K562 (cell line): Measurements from ENCODE around the gene ZNHIT3. TPM values are rescaled to one million over a fixed set of nuclear protein-coding genes. Genes with fewer than 3 reads are reported as not detected.

Experiments used
- ATF1 ChIP-seq, 2 experiments: fragments of 450-650 bp in 1 of 2; IDR thresholded peaks; 2 replicates each; pipeline ENCODE4 v1.6.1; 2016; ENCODE audit warnings: missing compliant biosample characterization in 1 of 2, missing genetic modification characterization in 1 of 2
- CREM ChIP-seq: IDR thresholded peaks from 2 replicates; pipeline ENCODE4 v1.6.1; 2014; ENCODE audit warnings: antibody characterized with exemption, low read depth
- ETV1 ChIP-seq: fragments of 450-650 bp; conservative IDR thresholded peaks from 2 replicates; pipeline ENCODE4 v1.6.1; 2016; ENCODE audit warnings: missing genetic modification characterization, control low read depth, low read depth, missing compliant biosample characterization
- GABPB2 ChIP-seq: fragments of 250-450 bp; sonication (Bioruptor Pico); conservative IDR thresholded peaks from 2 replicates; pipeline ENCODE4 v1.5.1; 2021; ENCODE audit warnings: mild to moderate bottlenecking
- PHF8 ChIP-seq: fragments of 200-600 bp; sonication (generic); IDR thresholded peaks from 2 replicates; pipeline ENCODE4 v1.6.1; 2012; ENCODE audit warnings: mixed run types, mild to moderate bottlenecking, inconsistent platforms, low read length, moderate library complexity, borderline replicate concordance
- PTRF ChIP-seq: fragments of 450-650 bp; IDR thresholded peaks from 2 replicates; pipeline ENCODE4 v1.6.1; 2016; ENCODE audit warnings: mild to moderate bottlenecking, missing genetic modification characterization, missing compliant biosample characterization
- SOX6 ChIP-seq: fragments of 450-650 bp; IDR thresholded peaks from 2 replicates; pipeline ENCODE4 v1.6.1; 2014; ENCODE audit warnings: mild to moderate bottlenecking
- SUPT5H ChIP-seq: fragments of 450-650 bp; IDR thresholded peaks from 2 replicates; pipeline ENCODE4 v1.6.1; 2016
- ZNF232 ChIP-seq: sonication (generic); formaldehyde crosslinking; IDR thresholded peaks from 2 replicates; pipeline ENCODE4 v1.8.0; 2022; ENCODE audit warnings: mild to moderate bottlenecking, missing genetic modification reagents
- polyA plus RNA-seq, 8 experiments: library from polyadenylated mRNA; depleted of rRNA in 4 of 8; stranded (reverse) in 5 of 8; unstranded in 3 of 8; fragments of >200 nt; fragmentation: Nextera tagmentation in 2 of 8; fragmentation: Illumina TruSeq in 1 of 8; extraction: Ambion mirVana in 2 of 8; extraction: Trizol in 1 of 8; gene quantifications; 2 replicates each; pipeline versions ENCODE4 v1.2.1 to v1.2.3, GENCODE V29; 2011 to 2014; ENCODE audit warnings: inconsistent platforms in 1 of 8, missing spikeins in 1 of 8
- total RNA-seq, 7 experiments: library from RNA; depleted of rRNA in 6 of 7; stranded (reverse); fragments of >200 nt in 6 of 7; fragmentation: Illumina TruSeq in 2 of 7; extraction: Trizol in 2 of 7; gene quantifications; 2 replicates each; pipeline versions ENCODE4 v1.2.1 to v1.2.3, GENCODE V29; 2011 to 2021; ENCODE audit warnings: low replicate concordance in 1 of 7
- TF ChIP-seq, protein P1 (sequence below), 2 experiments: fragments of 450-650 bp in 1 of 2; sonication (generic) in 1 of 2; formaldehyde crosslinking in 1 of 2; IDR thresholded peaks; 2 replicates each; pipeline versions ENCODE4 v1.7.1 to v1.9.0; 2016 to 2022; ENCODE audit warnings: inconsistent platforms in 1 of 2, mild to moderate bottlenecking in 1 of 2, missing genetic modification reagents in 1 of 2
- TF ChIP-seq, protein P2 (sequence below), 2 experiments: IDR thresholded peaks; 2 replicates each; pipeline ENCODE4 v1.6.1; 2011; ENCODE audit warnings: borderline replicate concordance in 1 of 2, control low read depth in 1 of 2, low read depth in 1 of 2, low read length in 1 of 2, mild to moderate bottlenecking in 1 of 2, mixed read lengths in 1 of 2, moderate library complexity in 1 of 2; ENCODE audit not compliant: insufficient read depth in 1 of 2, insufficient read length in 1 of 2, poor library complexity in 1 of 2, severe bottlenecking in 1 of 2; ENCODE audit errors: extremely low read depth in 1 of 2
- TF ChIP-seq, protein P3 (sequence below): fragments of 450-650 bp; formaldehyde crosslinking; IDR thresholded peaks from 2 replicates; pipeline ENCODE4 v1.4.0; 2020; ENCODE audit warnings: mild to moderate bottlenecking, mixed read lengths

The ZNHIT3 gene
- total and polyA plus RNA-seq, 9 of the 15 experiments (the other 6 are each of a cell fraction or from before 2014, with no cell fraction given): 45.0 to 300 (median 88.4) TPM

GRCh38 chr17:36544307-36545076, 58.0 kb downstream of the ZNHIT3 start, which contains the start of gene GGNBP2 (continued):
- TF ChIP-seq, protein P1, sequence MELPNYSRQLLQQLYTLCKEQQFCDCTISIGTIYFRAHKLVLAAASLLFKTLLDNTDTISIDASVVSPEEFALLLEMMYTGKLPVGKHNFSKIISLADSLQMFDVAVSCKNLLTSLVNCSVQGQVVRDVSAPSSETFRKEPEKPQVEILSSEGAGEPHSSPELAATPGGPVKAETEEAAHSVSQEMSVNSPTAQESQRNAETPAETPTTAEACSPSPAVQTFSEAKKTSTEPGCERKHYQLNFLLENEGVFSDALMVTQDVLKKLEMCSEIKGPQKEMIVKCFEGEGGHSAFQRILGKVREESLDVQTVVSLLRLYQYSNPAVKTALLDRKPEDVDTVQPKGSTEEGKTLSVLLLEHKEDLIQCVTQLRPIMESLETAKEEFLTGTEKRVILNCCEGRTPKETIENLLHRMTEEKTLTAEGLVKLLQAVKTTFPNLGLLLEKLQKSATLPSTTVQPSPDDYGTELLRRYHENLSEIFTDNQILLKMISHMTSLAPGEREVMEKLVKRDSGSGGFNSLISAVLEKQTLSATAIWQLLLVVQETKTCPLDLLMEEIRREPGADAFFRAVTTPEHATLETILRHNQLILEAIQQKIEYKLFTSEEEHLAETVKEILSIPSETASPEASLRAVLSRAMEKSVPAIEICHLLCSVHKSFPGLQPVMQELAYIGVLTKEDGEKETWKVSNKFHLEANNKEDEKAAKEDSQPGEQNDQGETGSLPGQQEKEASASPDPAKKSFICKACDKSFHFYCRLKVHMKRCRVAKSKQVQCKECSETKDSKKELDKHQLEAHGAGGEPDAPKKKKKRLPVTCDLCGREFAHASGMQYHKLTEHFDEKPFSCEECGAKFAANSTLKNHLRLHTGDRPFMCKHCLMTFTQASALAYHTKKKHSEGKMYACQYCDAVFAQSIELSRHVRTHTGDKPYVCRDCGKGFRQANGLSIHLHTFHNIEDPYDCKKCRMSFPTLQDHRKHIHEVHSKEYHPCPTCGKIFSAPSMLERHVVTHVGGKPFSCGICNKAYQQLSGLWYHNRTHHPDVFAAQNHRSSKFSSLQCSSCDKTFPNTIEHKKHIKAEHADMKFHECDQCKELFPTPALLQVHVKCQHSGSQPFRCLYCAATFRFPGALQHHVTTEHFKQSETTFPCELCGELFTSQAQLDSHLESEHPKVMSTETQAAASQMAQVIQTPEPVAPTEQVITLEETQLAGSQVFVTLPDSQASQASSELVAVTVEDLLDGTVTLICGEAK (IDR thresholded peaks at IDR 0.05): peak; percentile 58; the same call in 1 of the 2 replicates
- TF ChIP-seq, protein P1 (CRISPR knock-in tag; IDR thresholded peaks at IDR 0.05): no peak
- TF ChIP-seq ETV1 (tag): peak; percentile 18; the same call in 1 of the 2 replicates
- TF ChIP-seq GABPB2 (CRISPR knock-in tag): no peak
- peak; percentile 96 for TF ChIP-seq PHF8
- TF ChIP-seq ZNF232 (CRISPR knock-in tag): no peak
- peak; percentile 80 for TF ChIP-seq SUPT5H
- TF ChIP-seq, protein P2, sequence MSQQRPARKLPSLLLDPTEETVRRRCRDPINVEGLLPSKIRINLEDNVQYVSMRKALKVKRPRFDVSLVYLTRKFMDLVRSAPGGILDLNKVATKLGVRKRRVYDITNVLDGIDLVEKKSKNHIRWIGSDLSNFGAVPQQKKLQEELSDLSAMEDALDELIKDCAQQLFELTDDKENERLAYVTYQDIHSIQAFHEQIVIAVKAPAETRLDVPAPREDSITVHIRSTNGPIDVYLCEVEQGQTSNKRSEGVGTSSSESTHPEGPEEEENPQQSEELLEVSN (IDR thresholded peaks at IDR 0.05; ENCODE audit: borderline replicate concordance in 1 of 2, extremely low read depth in 1 of 2, insufficient read depth in 1 of 2, insufficient read length in 1 of 2, low read depth in 1 of 2, low read length in 1 of 2, poor library complexity in 1 of 2, severe bottlenecking in 1 of 2): peak in 1 of 2 experiments; percentile 45
- TF ChIP-seq SOX6: peak; percentile 8; the same call in 1 of the 2 replicates
- peak; percentile 48; the same call in 1 of the 2 replicates for TF ChIP-seq ATF1 (CRISPR knock-in tag; IDR thresholded peaks at IDR 0.05)
- 0 out of 2 replicates have a peak, but pooled peaks have one; percentile 20 for TF ChIP-seq ATF1 (tag; IDR thresholded peaks at IDR 0.05)
- no peak for TF ChIP-seq PTRF (tag)
- TF ChIP-seq, protein P3, sequence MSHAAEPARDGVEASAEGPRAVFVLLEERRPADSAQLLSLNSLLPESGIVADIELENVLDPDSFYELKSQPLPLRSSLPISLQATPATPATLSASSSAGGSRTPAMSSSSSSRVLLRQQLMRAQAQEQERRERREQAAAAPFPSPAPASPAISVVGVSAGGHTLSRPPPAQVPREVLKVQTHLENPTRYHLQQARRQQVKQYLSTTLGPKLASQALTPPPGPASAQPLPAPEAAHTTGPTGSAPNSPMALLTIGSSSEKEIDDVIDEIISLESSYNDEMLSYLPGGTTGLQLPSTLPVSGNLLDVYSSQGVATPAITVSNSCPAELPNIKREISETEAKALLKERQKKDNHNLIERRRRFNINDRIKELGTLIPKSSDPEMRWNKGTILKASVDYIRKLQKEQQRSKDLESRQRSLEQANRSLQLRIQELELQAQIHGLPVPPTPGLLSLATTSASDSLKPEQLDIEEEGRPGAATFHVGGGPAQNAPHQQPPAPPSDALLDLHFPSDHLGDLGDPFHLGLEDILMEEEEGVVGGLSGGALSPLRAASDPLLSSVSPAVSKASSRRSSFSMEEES (CRISPR knock-in tag): no peak
- TF ChIP-seq CREM: peak; percentile 81
